B cell (primary cell): Measurements from ENCODE around the gene SWAP70.

Experiments
- CTCF ChIP-seq: fragments of 200-600 bp; IDR thresholded peaks from one replicate; pipeline ENCODE4 v1.8.0; 2022; ENCODE audit warnings: antibody characterized with exemption, mild to moderate bottlenecking
- EZH2 ChIP-seq: IDR thresholded peaks from 2 replicates; pipeline ENCODE4 v1.6.1; 2012; ENCODE audit warnings: borderline replicate concordance, low read depth, mild to moderate bottlenecking, moderate library complexity, low read length; ENCODE audit not compliant: insufficient read depth, poor library complexity, severe bottlenecking

- no peak for TF ChIP-seq CTCF
- TF ChIP-seq EZH2, result no peak
Observed at GRCh38 chr11:9629064-9629463, 34.8 kb upstream of the SWAP70 start.
